ENCODE data around the gene TBXAS1. TPM values are rescaled to one million over a fixed set of nuclear protein-coding genes. Genes with fewer than 3 reads are reported as not detected.

The TBXAS1 gene
- total RNA-seq, 1 experiment from 2014 or later = 2.2 TPM

GRCh38 chr7:140060243-140060630 lies 231.2 kb downstream of the TBXAS1 start:
- Histone ChIP-seq H3K4me2 (peak overlapping the region; percentile 43), H3K9me2 (ENCODE audit: insufficient read depth) (no peaks in the 10 kb centered on the region), H3F3A (ENCODE audit: insufficient read depth, low read depth) (peaks cover 8% of the 10 kb centered on the region; the same call in 1 of the 2 replicates), H3K36me3 (ENCODE audit: low read depth) (no peaks in the 10 kb centered on the region), H3K27me3 (ENCODE audit: insufficient read depth, low read depth) (no peaks in the 10 kb centered on the region), H3K9me3 (ENCODE audit: insufficient read depth, low read depth) (no peaks in the 10 kb centered on the region), H3K4me3 (no peak overlapping the region), H2AFZ (no peak overlapping the region), H3K27ac (no peak overlapping the region), H3K79me2 (ENCODE audit: low read depth) (peaks cover 12% of the 10 kb centered on the region), H4K20me1 (ENCODE audit: insufficient read depth) (no peaks in the 10 kb centered on the region), H3K4me1 (replicated peaks; ENCODE audit: insufficient read depth) (peaks cover 37% of the 10 kb centered on the region)
- ChIA-PET CTCF (no interaction called here), POLR2A (ENCODE audit: unreplicated experiment) (no interaction called here)
- BruUV-seq (replicated peaks) = no TSS peak
- intact Hi-C loops (cut with micrococcal nuclease; ENCODE audit: unreplicated experiment) = loop anchor here (10.0 kb wide), 1 partner anchor 255 kb away; no protein-coding TSS in a partner anchor
- no peak for DNase-seq
- no peak for TF ChIP-seq CTCF (conservative IDR thresholded peaks at IDR 0.05)

- H3K9me2 ChIP-seq (ENCODE audit: insufficient read depth) = no peaks in the 10 kb centered on the region
- ChIA-PET CTCF (no interaction called here), POLR2A (ENCODE audit: unreplicated experiment) (interaction anchor here (0.5 kb wide), 1 partner anchor 256 kb away, joined by 7 read pairs; no protein-coding TSS in a partner anchor)
- intact Hi-C loops (cut with micrococcal nuclease; ENCODE audit: unreplicated experiment) = loop anchor here (10.0 kb wide), 1 partner anchor 254 kb away; no protein-coding TSS in a partner anchor
- peaks cover 8% of the 10 kb centered on the region; the same call in 1 of the 2 replicates for H3F3A ChIP-seq (ENCODE audit: insufficient read depth, low read depth)
- TF ChIP-seq CTCF (conservative IDR thresholded peaks at IDR 0.05) (no peak), EZH2 (IDR thresholded peaks at IDR 0.05; ENCODE audit: low read depth) (no peak)
- H3K4me2 ChIP-seq = peak overlapping the region; percentile 91
- no peak for DNase-seq
- H3K36me3 ChIP-seq (ENCODE audit: low read depth) = no peaks in the 10 kb centered on the region
- H4K20me1 ChIP-seq (ENCODE audit: insufficient read depth) = no peaks in the 10 kb centered on the region
- H3K9me3 ChIP-seq (ENCODE audit: insufficient read depth, low read depth) = 0 out of 2 replicates have a peak, but pooled peaks cover 2% of the 10 kb centered on the region
- TSS peak; percentile 26 for BruUV-seq (replicated peaks)
- H3K4me1 ChIP-seq (replicated peaks; ENCODE audit: insufficient read depth) = peaks cover 37% of the 10 kb centered on the region
- H3K79me2 ChIP-seq (ENCODE audit: low read depth) = peaks cover 12% of the 10 kb centered on the region
- no peak overlapping the region for H2AFZ ChIP-seq
- no peaks in the 10 kb centered on the region for H3K27me3 ChIP-seq (ENCODE audit: insufficient read depth, low read depth)
- H3K27ac ChIP-seq = no peak overlapping the region
- H3K4me3 ChIP-seq = 0 out of 2 replicates have a peak overlapping the region, but pooled peaks have one; percentile 87
Measured at GRCh38 chr7:140060788-140061606, 231.9 kb downstream of the TBXAS1 start.

DNA sequence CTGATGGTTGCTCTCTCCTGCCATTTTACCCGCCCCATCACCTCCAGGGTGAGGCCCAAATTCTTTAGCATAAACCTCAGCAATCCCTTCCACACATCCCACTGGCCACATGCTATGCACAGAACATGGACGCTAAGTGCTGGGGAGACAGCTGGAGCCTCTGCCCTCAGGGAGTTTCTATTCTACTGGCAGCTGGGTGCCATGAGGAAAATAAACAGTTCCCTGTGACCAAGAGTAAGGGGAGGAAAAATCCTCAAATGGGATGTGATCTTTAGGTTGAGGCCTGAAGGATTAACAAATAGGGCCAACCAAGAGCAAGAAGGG lies 232.5 kb downstream of the TBXAS1 start:
- peaks cover 8% of the 10 kb centered on the region; the same call in 1 of the 2 replicates for H3K9me3 ChIP-seq (ENCODE audit: insufficient read depth, low read depth)
- peaks cover 12% of the 10 kb centered on the region for H3K79me2 ChIP-seq (ENCODE audit: low read depth)

More for the DNA sequence above, 232.5 kb downstream of the TBXAS1 start:
- TF ChIP-seq CTCF (conservative IDR thresholded peaks at IDR 0.05) (no peak), EZH2 (IDR thresholded peaks at IDR 0.05; ENCODE audit: low read depth) (no peak)
- peak overlapping the region; percentile 91 for H3K4me2 ChIP-seq
- H4K20me1 ChIP-seq (ENCODE audit: insufficient read depth) = no peaks in the 10 kb centered on the region
- peaks cover 37% of the 10 kb centered on the region for H3K4me1 ChIP-seq (replicated peaks; ENCODE audit: insufficient read depth)
- CTCF ChIA-PET = no interaction called here
- no peak for DNase-seq
- H3K4me3 ChIP-seq = peak overlapping the region; percentile 87; the same call in 1 of the 2 replicates
- BruUV-seq (replicated peaks) = no TSS peak
- peaks cover 8% of the 10 kb centered on the region; the same call in 1 of the 2 replicates for H3F3A ChIP-seq (ENCODE audit: insufficient read depth, low read depth)
- POLR2A ChIA-PET (ENCODE audit: unreplicated experiment) = interaction anchor here (0.5 kb wide), 1 partner anchor 255 kb away, joined by 7 read pairs; no protein-coding TSS in a partner anchor
- H3K9me2 ChIP-seq (ENCODE audit: insufficient read depth) = no peaks in the 10 kb centered on the region
- H3K36me3 ChIP-seq (ENCODE audit: low read depth) = no peaks in the 10 kb centered on the region
- intact Hi-C loops (cut with micrococcal nuclease; ENCODE audit: unreplicated experiment) = loop anchor here (10.0 kb wide), 1 partner anchor 253 kb away; no protein-coding TSS in a partner anchor
- H3K27me3 ChIP-seq (ENCODE audit: insufficient read depth, low read depth) = no peaks in the 10 kb centered on the region
- H2AFZ ChIP-seq = peak overlapping the region; percentile 98; the same call in 1 of the 2 replicates
- no peak overlapping the region for H3K27ac ChIP-seq
